ENCODE data around the gene AP2A2. TPM values are rescaled to one million over a fixed set of nuclear protein-coding genes. Genes with fewer than 3 reads are reported as not detected.
A peak's percentile ranks its signal among the peaks of the same experiment; 100 is the strongest.

The AP2A2 gene
- total RNA-seq, 1 donor from 2014 or later: 92.0 TPM

- Histone ChIP-seq H3K27ac (no peak overlapping the region), H3K27me3 (no peaks in the 10 kb centered on the region), H3K36me3 (peaks cover 22% of the 10 kb centered on the region), H3K4me1 (no peaks in the 10 kb centered on the region), H3K9me3 (no peaks in the 10 kb centered on the region), H3K4me3 (no peak overlapping the region)
- ATAC-seq: no peak
- no peak for DNase-seq
- TF ChIP-seq CTCF (IDR thresholded peaks at IDR 0.05): no peak
- intact Hi-C loops (cut with DNase I): no loop called here
These were observed 30.1 kb upstream of the AP2A2 start for GRCh38 chr11:895331-896110.

- Histone ChIP-seq H3K9me3 (no peaks in the 10 kb centered on the region), H3K27me3 (no peaks in the 10 kb centered on the region), H3K36me3 (peaks cover 41% of the 10 kb centered on the region), H3K4me3 (no peak overlapping the region), H3K4me1 (no peaks in the 10 kb centered on the region), H3K27ac (no peak overlapping the region)
- DNase-seq (no peak), ATAC-seq (no peak)
- intact Hi-C loops (cut with DNase I): no loop called here
- no peak for TF ChIP-seq CTCF (IDR thresholded peaks at IDR 0.05)
These were observed 28.2 kb upstream of the AP2A2 start for GRCh38 chr11:897253-898142.

GRCh38 chr11:898143-898511 is 27.5 kb upstream of the AP2A2 start:
- no peak for DNase-seq
- H3K9me3 ChIP-seq: no peaks in the 10 kb centered on the region
- intact Hi-C loops (cut with DNase I): no loop called here
- no peak for TF ChIP-seq CTCF (IDR thresholded peaks at IDR 0.05)
- ATAC-seq: no peak
- H3K27ac ChIP-seq: no peak overlapping the region
- no peaks in the 10 kb centered on the region for H3K27me3 ChIP-seq
- peaks cover 47% of the 10 kb centered on the region for H3K36me3 ChIP-seq
- H3K4me1 ChIP-seq: no peaks in the 10 kb centered on the region
- H3K4me3 ChIP-seq: no peak overlapping the region

- no peaks in the 10 kb centered on the region for H3K4me1 ChIP-seq
- peaks cover 51% of the 10 kb centered on the region for H3K36me3 ChIP-seq
- no peak overlapping the region for H3K4me3 ChIP-seq
- no peak overlapping the region for H3K27ac ChIP-seq
- intact Hi-C loops (cut with DNase I): no loop called here
- ATAC-seq (peak; percentile 24), DNase-seq (no peak)
- no peaks in the 10 kb centered on the region for H3K9me3 ChIP-seq
- TF ChIP-seq CTCF (IDR thresholded peaks at IDR 0.05): peak; percentile 12
- H3K27me3 ChIP-seq: no peaks in the 10 kb centered on the region
These were observed 27.0 kb upstream of the AP2A2 start for GRCh38 chr11:898540-899190.

GRCh38 chr11:899724-900123 is 25.9 kb upstream of the AP2A2 start:
- Histone ChIP-seq H3K4me1 (no peaks in the 10 kb centered on the region), H3K9me3 (no peaks in the 10 kb centered on the region), H3K4me3 (no peak overlapping the region), H3K27ac (no peak overlapping the region), H3K36me3 (peaks cover 60% of the 10 kb centered on the region), H3K27me3 (no peaks in the 10 kb centered on the region)
- no peak for TF ChIP-seq CTCF (IDR thresholded peaks at IDR 0.05)
- DNase-seq: no peak
- ATAC-seq: no peak
- intact Hi-C loops (cut with DNase I): no loop called here
